HepG2 (cell line): Measurements from ENCODE around the gene PRMT5. TPM values are rescaled to one million over a fixed set of nuclear protein-coding genes. Genes with fewer than 3 reads are reported as not detected.

Source experiments
- DNMT3B ChIP-seq: conservative IDR thresholded peaks from 2 replicates; pipeline ENCODE4 v1.6.1; 2016; ENCODE audit warnings: missing biosample characterization, control low read depth
- FOSL2 ChIP-seq: sonication (generic); formaldehyde crosslinking; IDR thresholded peaks from 2 replicates; pipeline ENCODE4 v1.4.0; 2020; ENCODE audit warnings: missing genetic modification reagents
- FOXA3 ChIP-seq: IDR thresholded peaks from 2 replicates; pipeline ENCODE4 v1.6.1; 2016; ENCODE audit warnings: missing genetic modification reagents, missing compliant biosample characterization
- MYNN ChIP-seq: sonication (generic); formaldehyde crosslinking; IDR thresholded peaks from 2 replicates; pipeline ENCODE4 v1.4.0; 2020; ENCODE audit warnings: mild to moderate bottlenecking, low read depth, missing genetic modification reagents
- NFATC3 ChIP-seq: sonication (generic); formaldehyde crosslinking; IDR thresholded peaks from 2 replicates; pipeline ENCODE4 v1.5.1; 2020; ENCODE audit warnings: mild to moderate bottlenecking, missing genetic modification reagents
- PHF20 ChIP-seq: sonication (generic); formaldehyde crosslinking; IDR thresholded peaks from 2 replicates; pipeline ENCODE4 v1.5.0; 2020; ENCODE audit warnings: mild to moderate bottlenecking, missing genetic modification reagents
- TSC22D2 ChIP-seq: sonication (generic); formaldehyde crosslinking; IDR thresholded peaks from 2 replicates; pipeline ENCODE4 v1.5.1; 2020; ENCODE audit warnings: missing genetic modification reagents, mild to moderate bottlenecking, borderline replicate concordance
- ZBTB21 ChIP-seq: sonication (generic); formaldehyde crosslinking; IDR thresholded peaks from 2 replicates; pipeline ENCODE4 v1.4.0; 2020; ENCODE audit warnings: missing genetic modification reagents
- ZNF282 ChIP-seq: fragments of 450-650 bp; IDR thresholded peaks from 2 replicates; pipeline ENCODE4 v1.6.1; 2018; ENCODE audit not compliant: partially characterized antibody
- ZNF547 ChIP-seq: sonication (generic); formaldehyde crosslinking; IDR thresholded peaks from 2 replicates; pipeline ENCODE4 v1.5.1; 2020; ENCODE audit warnings: mild to moderate bottlenecking, missing genetic modification reagents
- polyA plus RNA-seq, 8 experiments: library from polyadenylated mRNA; depleted of rRNA in 3 of 8; stranded (reverse) in 7 of 8; unstranded in 1 of 8; fragments of >200 nt; fragmentation: Illumina TruSeq in 4 of 8; extraction: Trizol in 4 of 8; gene quantifications; 2 replicates each; pipeline versions ENCODE4 v1.2.1 to v1.2.3, GENCODE V29; 2011 to 2016; ENCODE audit warnings: low read depth in 4 of 8, missing spikeins in 1 of 8, mixed read lengths in 1 of 8; ENCODE audit not compliant: insufficient read depth in 1 of 8
- total RNA-seq, 5 experiments: library from RNA; depleted of rRNA; stranded (reverse); fragments of >200 nt; fragmentation: Illumina TruSeq; extraction: Trizol; gene quantifications; 2 replicates each; pipeline ENCODE4 v1.2.3, GENCODE V29; 2016; ENCODE audit warnings: low read depth in 1 of 5
- TF ChIP-seq, protein P1 (sequence below): sonication (generic); formaldehyde crosslinking; IDR thresholded peaks from 2 replicates; pipeline ENCODE4 v1.4.0; 2020; ENCODE audit warnings: missing genetic modification reagents
- TF ChIP-seq, protein P2 (sequence below): sonication (generic); formaldehyde crosslinking; IDR thresholded peaks from one replicate; pipeline ENCODE4 v1.5.1; 2020; ENCODE audit warnings: mild to moderate bottlenecking, missing genetic modification reagents; ENCODE audit errors: not compliant biosample characterization

Gene PRMT5
- total and polyA plus RNA-seq, 2 of the 13 experiments (the other 11 are each of a cell fraction or from before 2014, with no cell fraction given), result 210 to 354 TPM

DNA sequence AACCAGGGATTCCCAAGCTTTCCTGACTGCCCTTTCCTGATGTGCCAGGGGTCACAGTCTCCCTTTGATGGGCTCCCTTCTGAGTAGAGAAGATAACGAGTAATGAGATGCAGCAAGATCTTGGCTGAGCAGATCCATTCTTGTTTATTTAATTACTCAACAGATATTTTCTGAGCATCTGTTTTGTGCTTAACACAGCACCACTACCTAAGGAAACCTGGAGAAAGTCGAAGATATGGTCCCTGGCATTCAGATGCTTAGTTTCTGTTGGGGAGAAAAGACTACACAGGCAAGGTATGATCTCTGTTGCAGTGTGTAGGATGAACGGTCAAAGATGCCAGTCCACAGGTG lies 49.3 kb upstream of the PRMT5 start (continued):
- TF ChIP-seq ZNF547 (CRISPR knock-in tag) (peak; percentile 6; the same call in 1 of the 2 replicates), DNMT3B (CRISPR knock-in tag) (peak; percentile 18; the same call in 1 of the 2 replicates), FOXA3 (CRISPR knock-in tag) (peak; percentile 44; the same call in 1 of the 2 replicates), NFATC3 (CRISPR knock-in tag) (no peak), PHF20 (CRISPR knock-in tag) (no peak), ZBTB21 (0 out of 2 replicates have a peak, but pooled peaks have one; percentile 17), FOSL2 (0 out of 2 replicates have a peak, but pooled peaks have one; percentile 2), ZNF282 (no peak), MYNN (CRISPR knock-in tag) (no peak), TSC22D2 (CRISPR knock-in tag) (no peak; the same call in 1 of the 2 replicates)
- TF ChIP-seq, protein P1, sequence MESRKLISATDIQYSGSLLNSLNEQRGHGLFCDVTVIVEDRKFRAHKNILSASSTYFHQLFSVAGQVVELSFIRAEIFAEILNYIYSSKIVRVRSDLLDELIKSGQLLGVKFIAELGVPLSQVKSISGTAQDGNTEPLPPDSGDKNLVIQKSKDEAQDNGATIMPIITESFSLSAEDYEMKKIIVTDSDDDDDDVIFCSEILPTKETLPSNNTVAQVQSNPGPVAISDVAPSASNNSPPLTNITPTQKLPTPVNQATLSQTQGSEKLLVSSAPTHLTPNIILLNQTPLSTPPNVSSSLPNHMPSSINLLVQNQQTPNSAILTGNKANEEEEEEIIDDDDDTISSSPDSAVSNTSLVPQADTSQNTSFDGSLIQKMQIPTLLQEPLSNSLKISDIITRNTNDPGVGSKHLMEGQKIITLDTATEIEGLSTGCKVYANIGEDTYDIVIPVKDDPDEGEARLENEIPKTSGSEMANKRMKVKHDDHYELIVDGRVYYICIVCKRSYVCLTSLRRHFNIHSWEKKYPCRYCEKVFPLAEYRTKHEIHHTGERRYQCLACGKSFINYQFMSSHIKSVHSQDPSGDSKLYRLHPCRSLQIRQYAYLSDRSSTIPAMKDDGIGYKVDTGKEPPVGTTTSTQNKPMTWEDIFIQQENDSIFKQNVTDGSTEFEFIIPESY (CRISPR knock-in tag), result peak; percentile 0; the same call in 1 of the 2 replicates
- TF ChIP-seq, protein P2, sequence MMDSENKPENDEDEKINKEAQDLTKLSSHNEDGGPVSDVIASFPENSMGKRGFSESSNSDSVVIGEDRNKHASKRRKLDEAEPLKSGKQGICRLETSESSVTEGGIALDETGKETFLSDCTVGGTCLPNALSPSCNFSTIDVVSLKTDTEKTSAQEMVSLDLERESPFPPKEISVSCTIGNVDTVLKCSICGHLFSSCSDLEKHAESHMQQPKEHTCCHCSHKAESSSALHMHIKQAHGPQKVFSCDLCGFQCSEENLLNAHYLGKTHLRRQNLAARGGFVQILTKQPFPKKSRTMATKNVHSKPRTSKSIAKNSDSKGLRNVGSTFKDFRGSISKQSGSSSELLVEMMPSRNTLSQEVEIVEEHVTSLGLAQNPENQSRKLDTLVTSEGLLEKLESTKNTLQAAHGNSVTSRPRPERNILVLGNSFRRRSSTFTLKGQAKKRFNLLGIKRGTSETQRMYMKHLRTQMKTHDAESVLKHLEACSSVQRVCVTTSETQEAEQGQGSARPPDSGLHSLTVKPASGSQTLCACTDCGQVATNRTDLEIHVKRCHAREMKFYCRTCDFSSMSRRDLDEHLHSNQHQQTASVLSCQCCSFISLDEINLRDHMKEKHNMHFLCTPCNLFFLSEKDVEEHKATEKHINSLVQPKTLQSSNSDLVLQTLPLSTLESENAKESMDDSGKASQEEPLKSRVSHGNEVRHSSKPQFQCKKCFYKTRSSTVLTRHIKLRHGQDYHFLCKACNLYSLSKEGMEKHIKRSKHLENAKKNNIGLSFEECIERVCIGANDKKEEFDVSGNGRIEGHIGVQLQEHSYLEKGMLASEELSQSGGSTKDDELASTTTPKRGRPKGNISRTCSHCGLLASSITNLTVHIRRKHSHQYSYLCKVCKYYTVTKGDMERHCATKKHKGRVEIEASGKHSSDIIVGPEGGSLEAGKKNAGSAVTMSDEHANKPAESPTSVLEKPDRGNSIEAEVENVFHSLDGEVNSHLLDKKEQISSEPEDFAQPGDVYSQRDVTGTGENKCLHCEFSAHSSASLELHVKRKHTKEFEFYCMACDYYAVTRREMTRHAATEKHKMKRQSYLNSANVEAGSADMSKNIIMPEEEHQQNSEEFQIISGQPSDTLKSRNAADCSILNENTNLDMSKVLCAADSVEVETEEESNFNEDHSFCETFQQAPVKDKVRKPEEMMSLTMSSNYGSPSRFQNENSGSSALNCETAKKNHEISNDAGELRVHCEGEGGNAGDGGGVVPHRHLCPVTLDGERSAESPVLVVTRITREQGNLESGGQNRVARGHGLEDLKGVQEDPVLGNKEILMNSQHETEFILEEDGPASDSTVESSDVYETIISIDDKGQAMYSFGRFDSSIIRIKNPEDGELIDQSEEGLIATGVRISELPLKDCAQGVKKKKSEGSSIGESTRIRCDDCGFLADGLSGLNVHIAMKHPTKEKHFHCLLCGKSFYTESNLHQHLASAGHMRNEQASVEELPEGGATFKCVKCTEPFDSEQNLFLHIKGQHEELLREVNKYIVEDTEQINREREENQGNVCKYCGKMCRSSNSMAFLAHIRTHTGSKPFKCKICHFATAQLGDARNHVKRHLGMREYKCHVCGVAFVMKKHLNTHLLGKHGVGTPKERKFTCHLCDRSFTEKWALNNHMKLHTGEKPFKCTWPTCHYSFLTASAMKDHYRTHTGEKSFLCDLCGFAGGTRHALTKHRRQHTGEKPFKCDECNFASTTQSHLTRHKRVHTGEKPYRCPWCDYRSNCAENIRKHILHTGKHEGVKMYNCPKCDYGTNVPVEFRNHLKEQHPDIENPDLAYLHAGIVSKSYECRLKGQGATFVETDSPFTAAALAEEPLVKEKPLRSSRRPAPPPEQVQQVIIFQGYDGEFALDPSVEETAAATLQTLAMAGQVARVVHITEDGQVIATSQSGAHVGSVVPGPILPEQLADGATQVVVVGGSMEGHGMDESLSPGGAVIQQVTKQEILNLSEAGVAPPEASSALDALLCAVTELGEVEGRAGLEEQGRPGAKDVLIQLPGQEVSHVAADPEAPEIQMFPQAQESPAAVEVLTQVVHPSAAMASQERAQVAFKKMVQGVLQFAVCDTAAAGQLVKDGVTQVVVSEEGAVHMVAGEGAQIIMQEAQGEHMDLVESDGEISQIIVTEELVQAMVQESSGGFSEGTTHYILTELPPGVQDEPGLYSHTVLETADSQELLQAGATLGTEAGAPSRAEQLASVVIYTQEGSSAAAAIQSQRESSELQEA (CRISPR knock-in tag), result peak; percentile 35
